Ishikawa (cell line): Measurements from ENCODE around the gene TMEM37.

Experiments
- EGR1 ChIP-seq: IDR thresholded peaks from 2 replicates; pipeline ENCODE4 v1.6.1; 2012
- EP300 ChIP-seq: IDR thresholded peaks from 2 replicates; pipeline ENCODE4 v1.6.1; 2012; ENCODE audit warnings: borderline replicate concordance
- REST ChIP-seq: IDR thresholded peaks from 2 replicates; pipeline ENCODE4 v1.6.1; 2012; ENCODE audit warnings: low read depth, mild to moderate bottlenecking
- TAF1 ChIP-seq: IDR thresholded peaks from 2 replicates; pipeline ENCODE4 v1.6.1; 2012; ENCODE audit warnings: low read depth, mild to moderate bottlenecking
- TF ChIP-seq, protein P1 (sequence below): IDR thresholded peaks from 2 replicates; pipeline ENCODE4 v1.6.1; 2012

DNA sequence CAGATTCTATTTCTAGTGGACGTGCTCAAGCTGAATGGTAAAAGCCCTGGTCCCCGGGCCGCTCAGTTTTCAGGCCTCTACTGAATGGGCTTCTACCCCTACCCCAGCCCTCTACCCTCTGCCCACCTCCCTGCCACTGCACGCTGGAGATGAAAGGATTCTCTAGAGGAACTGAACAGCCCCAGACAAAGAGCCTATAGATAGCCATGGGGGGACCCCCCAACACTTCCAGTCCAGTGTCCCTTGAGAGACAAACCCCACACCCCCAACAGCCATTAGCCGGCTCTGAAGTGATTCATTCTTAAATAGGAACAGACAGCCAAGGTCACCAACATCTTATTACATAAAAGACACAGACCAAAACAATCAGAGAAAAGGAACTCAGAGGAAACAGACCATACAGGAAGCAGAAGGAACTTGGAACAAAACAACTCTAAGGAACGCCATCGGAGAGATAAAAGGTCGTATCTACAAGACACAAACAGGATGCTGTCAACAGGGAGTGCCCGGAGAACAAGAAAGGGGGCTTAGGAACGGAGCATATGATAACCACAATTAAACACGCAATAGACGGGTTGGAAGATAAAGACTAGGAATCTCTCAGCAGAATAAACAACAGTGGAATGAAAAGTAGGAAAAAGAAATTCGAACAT lies 23.5 kb downstream of the TMEM37 start:
- TF ChIP-seq EGR1, result no peak
- TF ChIP-seq, protein P1, sequence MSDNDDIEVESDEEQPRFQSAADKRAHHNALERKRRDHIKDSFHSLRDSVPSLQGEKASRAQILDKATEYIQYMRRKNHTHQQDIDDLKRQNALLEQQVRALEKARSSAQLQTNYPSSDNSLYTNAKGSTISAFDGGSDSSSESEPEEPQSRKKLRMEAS, result no peak
- no peak for TF ChIP-seq EP300
- no peak for TF ChIP-seq TAF1
- no peak for TF ChIP-seq REST
